Osteoblast (primary cell): ENCODE data around the gene TMC6. TPM values are rescaled to one million over a fixed set of nuclear protein-coding genes. Genes with fewer than 3 reads are reported as not detected.

Source experiments
- DNase-seq: peaks from one replicate; pipeline ENCODE4 v3.0.0; 2011; ENCODE audit warnings: low spot score, mixed read lengths; ENCODE audit not compliant: insufficient read length; ENCODE audit errors: missing footprints
- H2AFZ ChIP-seq: 2 replicates; pipeline ENCODE4 v1.6.0; 2011; ENCODE audit warnings: mild to moderate bottlenecking, low read length
- H3K27ac ChIP-seq: 2 replicates; pipeline ENCODE4 v1.5.1; 2011; ENCODE audit warnings: mild to moderate bottlenecking, low read depth, low read length, moderate library complexity
- H3K27me3 ChIP-seq: 2 replicates; pipeline ENCODE4 v1.6.0; 2012; ENCODE audit warnings: mild to moderate bottlenecking, control low read depth, inconsistent platforms, low read length, moderate library complexity; ENCODE audit not compliant: insufficient read depth
- H3K36me3 ChIP-seq: 2 replicates; pipeline ENCODE4 v1.5.1; 2011; ENCODE audit warnings: mild to moderate bottlenecking, low read length, control low read depth, moderate library complexity; ENCODE audit not compliant: insufficient read depth
- H3K4me1 ChIP-seq: 2 replicates; pipeline ENCODE4 v1.5.1; 2011; ENCODE audit warnings: mild to moderate bottlenecking, low read length, control low read depth, moderate library complexity; ENCODE audit not compliant: insufficient read depth
- H3K4me2 ChIP-seq: 2 replicates; pipeline ENCODE4 v1.6.0; 2011; ENCODE audit warnings: mild to moderate bottlenecking, low read length; ENCODE audit not compliant: insufficient read depth
- H3K4me3 ChIP-seq: fragments of 200-600 bp; sonication (generic); 3 replicates; pipeline ENCODE4 v1.5.1; 2012; ENCODE audit warnings: mild to moderate bottlenecking, low read length, inconsistent platforms; ENCODE audit not compliant: insufficient read depth
- H3K79me2 ChIP-seq: 2 replicates; pipeline ENCODE4 v1.6.0; 2012; ENCODE audit warnings: mild to moderate bottlenecking, low read length, control low read depth, inconsistent platforms; ENCODE audit not compliant: insufficient read depth
- H3K9me3 ChIP-seq: 2 replicates; pipeline ENCODE4 v1.5.1; 2011; ENCODE audit warnings: low read depth, low read length, control low read depth
- H4K20me1 ChIP-seq: 2 replicates; pipeline ENCODE4 v1.6.0; 2012; ENCODE audit warnings: mild to moderate bottlenecking, low read length, control low read depth; ENCODE audit not compliant: insufficient read depth
- CTCF ChIP-seq: IDR thresholded peaks from 2 replicates; pipeline ENCODE4 v1.5.1; 2011; ENCODE audit warnings: mild to moderate bottlenecking, low read depth, low read length, moderate library complexity; ENCODE audit errors: extremely low read depth
- total RNA-seq: library from RNA; depleted of rRNA; stranded (reverse); fragments of >200 nt; gene quantifications from 2 replicates; pipeline ENCODE4 v1.2.3, GENCODE V29; 2012

The TMC6 gene
- total RNA-seq, 1 donor: under 0.01 TPM

GRCh38 chr17:78133971-78134898 is 5.7 kb upstream of the TMC6 start:
- Histone ChIP-seq H3K79me2 (no peaks in the 10 kb centered on the region), H3K4me2 (no peak overlapping the region), H3K36me3 (no peaks in the 10 kb centered on the region), H3K4me1 (no peaks in the 10 kb centered on the region), H3K27me3 (peaks cover 26% of the 10 kb centered on the region), H3K9me3 (no peaks in the 10 kb centered on the region), H4K20me1 (no peaks in the 10 kb centered on the region), H3K4me3 (no peak overlapping the region), H2AFZ (no peak overlapping the region), H3K27ac (no peak overlapping the region)
- peak; percentile 89 for DNase-seq
- peak; percentile 33 for TF ChIP-seq CTCF

DNA sequence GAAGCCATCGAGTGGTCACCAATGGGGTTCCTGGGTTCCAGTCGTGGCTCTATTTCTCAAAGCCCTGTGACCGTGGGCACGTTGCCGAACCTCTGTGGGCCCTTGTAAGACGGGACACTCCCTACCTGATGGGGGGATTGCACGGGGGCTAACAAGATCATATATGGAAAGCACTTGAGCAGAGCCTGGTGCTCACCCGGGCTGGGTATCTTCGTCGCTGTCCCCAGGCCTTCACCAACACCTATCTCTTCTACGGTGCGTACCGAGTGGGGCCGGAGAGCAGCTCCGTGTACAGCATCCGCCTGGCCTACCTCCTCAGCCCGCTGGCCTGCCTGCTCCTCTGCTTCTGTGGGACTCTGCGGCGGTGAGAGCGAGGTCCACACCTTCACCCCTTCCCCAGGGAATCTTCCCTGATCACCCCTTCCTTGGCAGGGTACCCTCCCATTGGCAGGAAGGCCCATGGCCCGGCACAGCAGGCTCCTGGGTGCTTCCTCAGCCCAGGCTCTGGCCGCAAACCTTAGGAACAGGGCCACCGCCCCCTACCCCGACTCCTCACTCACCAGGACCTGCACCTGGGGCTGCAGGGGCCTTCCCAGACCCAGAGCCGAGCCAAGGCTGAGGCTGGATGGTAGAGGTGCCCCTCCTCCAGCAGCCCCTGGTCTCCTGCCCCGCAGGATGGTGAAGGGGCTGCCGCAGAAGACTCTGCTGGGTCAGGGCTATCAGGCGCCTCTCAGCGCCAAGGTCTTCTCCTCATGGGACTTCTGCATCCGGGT is 4.8 kb upstream of the TMC6 start:
- peaks cover 34% of the 10 kb centered on the region for H3K27me3 ChIP-seq
- no peaks in the 10 kb centered on the region for H3K9me3 ChIP-seq
- peak; percentile 85 for DNase-seq
- no peaks in the 10 kb centered on the region for H4K20me1 ChIP-seq
- no peak overlapping the region for H3K27ac ChIP-seq
- TF ChIP-seq CTCF: no peak
- H2AFZ ChIP-seq: no peak overlapping the region
- no peaks in the 10 kb centered on the region for H3K4me1 ChIP-seq
- no peaks in the 10 kb centered on the region for H3K36me3 ChIP-seq
- no peaks in the 10 kb centered on the region for H3K79me2 ChIP-seq
- H3K4me3 ChIP-seq: no peak overlapping the region
- no peak overlapping the region for H3K4me2 ChIP-seq

DNA sequence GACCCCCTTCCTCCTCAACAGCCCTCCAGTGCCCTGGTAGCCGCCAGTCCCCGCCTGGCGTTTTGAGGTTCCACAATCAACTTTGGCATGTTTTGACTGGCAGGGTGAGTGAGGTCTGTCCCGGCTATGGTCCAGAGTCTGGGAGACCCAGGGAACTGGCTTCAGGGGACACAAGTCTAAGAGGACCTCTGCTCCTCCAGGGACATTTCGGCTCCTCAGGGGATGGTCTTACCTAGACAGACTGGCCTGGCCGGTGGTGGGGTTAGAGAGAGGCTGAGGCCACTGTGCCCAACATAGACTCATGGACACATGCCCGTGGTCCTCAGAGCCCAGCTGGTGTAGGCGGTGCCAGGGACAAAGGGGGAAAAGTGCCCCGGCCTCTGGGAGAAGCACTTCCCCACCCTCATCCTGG is 4.2 kb upstream of the TMC6 start:
- peak; percentile 86 for DNase-seq
- TF ChIP-seq CTCF: no peak
- Histone ChIP-seq H3K4me1 (no peaks in the 10 kb centered on the region), H3K27me3 (peaks cover 38% of the 10 kb centered on the region), H3K4me2 (no peak overlapping the region), H4K20me1 (no peaks in the 10 kb centered on the region), H3K9me3 (no peaks in the 10 kb centered on the region), H3K36me3 (no peaks in the 10 kb centered on the region), H3K27ac (no peak overlapping the region), H3K4me3 (no peak overlapping the region), H3K79me2 (no peaks in the 10 kb centered on the region), H2AFZ (no peak overlapping the region)
